Esophagus squamous epithelium (tissue), 4 donors: ENCODE results near the gene TRIM50.

Experiments
- CTCF ChIP-seq, 6 experiments: fragments of 450-650 bp in 4 of 6; fragments of 200-600 bp in 2 of 6; sonication (generic) in 2 of 6; IDR thresholded peaks; one replicate each; pipeline ENCODE4 v1.5.1; 2016 to 2019; ENCODE audit warnings: antibody characterized with exemption in 6 of 6, mild to moderate bottlenecking in 4 of 6, moderate library complexity in 4 of 6
- POLR2A ChIP-seq, 4 donors: fragments of 450-650 bp; IDR thresholded peaks; one replicate each; pipeline ENCODE4 v1.6.1; 2017; ENCODE audit warnings: antibody characterized with exemption in 4 of 4, mild to moderate bottlenecking in 4 of 4, moderate library complexity in 3 of 4

- TF ChIP-seq CTCF (IDR thresholded peaks at IDR 0.05) (no peak), POLR2A (IDR thresholded peaks at IDR 0.05) (no peak)
Observed at GRCh38 chr7:73352784-73353183, 24.9 kb upstream of the TRIM50 start.
